D721Med (cell line): ENCODE data around the gene NKD2.

Experiments
- DNase-seq: peaks from one replicate; pipeline ENCODE4 v3.0.0; 2011; ENCODE audit warnings: low spot score; ENCODE audit not compliant: insufficient read length
- FAIRE-seq: peaks from 2 replicates; lab custom pipeline; 2011; peaks lifted over from hg19 to GRCh38; lab: Jason Lieb, UNC
- CTCF ChIP-seq: IDR thresholded peaks from 2 replicates; pipeline ENCODE4 v1.5.1; 2012; ENCODE audit warnings: mild to moderate bottlenecking, control low read depth; ENCODE audit not compliant: insufficient read depth; ENCODE audit errors: missing control alignments

NKD2 gene

GRCh38 chr5:1039706-1040260, 31.2 kb downstream of the NKD2 start:
- no peak for FAIRE-seq
- TF ChIP-seq CTCF: no peak
- DNase-seq: no peak

GRCh38 chr5:1040571-1040970, 32.0 kb downstream of the NKD2 start:
- FAIRE-seq: no peak
- DNase-seq: no peak
- no peak for TF ChIP-seq CTCF

GRCh38 chr5:1041225-1042143, 32.9 kb downstream of the NKD2 start:
- no peak for DNase-seq
- no peak for FAIRE-seq
- TF ChIP-seq CTCF: no peak

- TF ChIP-seq CTCF: no peak
- DNase-seq (no peak), FAIRE-seq (no peak)
Measured at GRCh38 chr5:1042626-1043025, 34.0 kb downstream of the NKD2 start.

GRCh38 chr5:1043327-1043726, 34.7 kb downstream of the NKD2 start:
- TF ChIP-seq CTCF: no peak
- DNase-seq (no peak), FAIRE-seq (no peak)

GRCh38 chr5:1044117-1044516, 35.5 kb downstream of the NKD2 start:
- DNase-seq (no peak), FAIRE-seq (no peak)
- no peak for TF ChIP-seq CTCF
